ENCODE data around the gene MAML3. TPM values are rescaled to one million over a fixed set of nuclear protein-coding genes. Genes with fewer than 3 reads are reported as not detected.

The MAML3 gene
- total RNA-seq, 5 donors from 2014 or later (not counting 1 experiment from before 2014, with no cell fraction given) = 2.0 to 3.4 (median 2.7) TPM

- no peaks in the 10 kb centered on the region for H3K36me3 Mint-ChIP-seq
- no peak for DNase-seq
- H3K4me3 ChIP-seq (ENCODE audit: control insufficient read depth in 1 of 2, extremely low read depth in 1 of 2, low read length in 1 of 2) = no peak overlapping the region
- no peak for ATAC-seq (replicated peaks in 1 of 4)
- ChIA-PET CTCF (no interaction called here), POLR2A (interaction anchor here in 1 of 2 donors (0.5 kb wide), 1 partner anchor 138 kb away, joined by 3 read pairs; no protein-coding TSS in a partner anchor)
- WGBS (ENCODE audit: insufficient coverage) = 40% methylated on average over 1 of the region's 8 CpGs
- H3K36me3 ChIP-seq (ENCODE audit: control insufficient read depth in 2 of 2, extremely low read depth in 1 of 2, insufficient read depth in 1 of 2, low read length in 1 of 2) = no peaks in the 10 kb centered on the region
- H3K27ac ChIP-seq (ENCODE audit: low read length) = no peak overlapping the region
- H3K4me1 Mint-ChIP-seq = peaks cover 0 to 1% (median 0%) of the 10 kb centered on the region in 3 donors
- H3K4me1 ChIP-seq (ENCODE audit: control insufficient read depth in 1 of 2, extremely low read depth in 1 of 2, insufficient read depth in 2 of 2, low read length in 2 of 2) = peaks cover 0 to 2% of the 10 kb centered on the region in 2 experiments
- H3K9me3 Mint-ChIP-seq = no peaks in the 10 kb centered on the region
- H3K4me3 Mint-ChIP-seq = no peak overlapping the region
- no peaks in the 10 kb centered on the region for H3K27me3 ChIP-seq (replicated peaks in 1 of 2; ENCODE audit: control insufficient read depth in 2 of 2, extremely low read depth in 1 of 2, insufficient read depth in 2 of 2, low read length in 1 of 2)
- H3K27ac Mint-ChIP-seq = no peak overlapping the region
- no peaks in the 10 kb centered on the region for H3K27me3 Mint-ChIP-seq
- H3K9me3 ChIP-seq = no peaks in the 10 kb centered on the region
Measured at GRCh38 chr4:139795527-139796314, 358.3 kb downstream of the MAML3 start.

- DNase-seq = no peak
- H3K4me1 Mint-ChIP-seq = peaks cover 0 to 1% (median 0%) of the 10 kb centered on the region in 3 donors
- H3K4me1 ChIP-seq (ENCODE audit: control insufficient read depth in 1 of 2, extremely low read depth in 1 of 2, insufficient read depth in 2 of 2, low read length in 2 of 2) = peaks cover 0 to 2% of the 10 kb centered on the region in 2 experiments
- no peak for ATAC-seq (replicated peaks in 1 of 4)
- no peaks in the 10 kb centered on the region for H3K36me3 Mint-ChIP-seq
- ChIA-PET POLR2A (no interaction called here), CTCF (no interaction called here)
- no peaks in the 10 kb centered on the region for H3K36me3 ChIP-seq (ENCODE audit: control insufficient read depth in 2 of 2, extremely low read depth in 1 of 2, insufficient read depth in 1 of 2, low read length in 1 of 2)
- no peak overlapping the region for H3K27ac ChIP-seq (ENCODE audit: low read length)
- no peaks in the 10 kb centered on the region for H3K9me3 ChIP-seq
- H3K27me3 Mint-ChIP-seq = peaks cover 0 to 7% of the 10 kb centered on the region in 2 donors
- peaks cover 0 to under 1% of the 10 kb centered on the region in 2 experiments for H3K27me3 ChIP-seq (replicated peaks in 1 of 2; ENCODE audit: control insufficient read depth in 2 of 2, extremely low read depth in 1 of 2, insufficient read depth in 2 of 2, low read length in 1 of 2)
- H3K9me3 Mint-ChIP-seq = no peaks in the 10 kb centered on the region
- H3K27ac Mint-ChIP-seq = no peak overlapping the region
- no peak overlapping the region for H3K4me3 Mint-ChIP-seq
- 84% methylated on average over 2 of the region's 3 CpGs for WGBS (ENCODE audit: insufficient coverage)
- H3K4me3 ChIP-seq (ENCODE audit: control insufficient read depth in 1 of 2, extremely low read depth in 1 of 2, low read length in 1 of 2) = no peak overlapping the region
Measured at GRCh38 chr4:139794158-139794954, 359.6 kb downstream of the MAML3 start.

GRCh38 chr4:139791681-139792080, 362.3 kb downstream of the MAML3 start:
- H3K9me3 Mint-ChIP-seq = no peaks in the 10 kb centered on the region
- POLR2A ChIA-PET = no interaction called here

GRCh38 chr4:139790291-139790690, 363.7 kb downstream of the MAML3 start:
- Mint-ChIP-seq H3K4me1 (no peaks in the 10 kb centered on the region), H3K27me3 (peaks cover 0 to 10% of the 10 kb centered on the region in 2 donors), H3K27ac (no peak overlapping the region), H3K4me3 (no peak overlapping the region), H3K9me3 (no peaks in the 10 kb centered on the region), H3K36me3 (no peaks in the 10 kb centered on the region)
- no CpG with 5 or more reads among the region's 4 CpGs for WGBS (ENCODE audit: insufficient coverage)
- ChIA-PET CTCF (no interaction called here), POLR2A (no interaction called here)
- H3K27me3 ChIP-seq (replicated peaks in 1 of 2; ENCODE audit: control insufficient read depth in 2 of 2, extremely low read depth in 1 of 2, insufficient read depth in 2 of 2, low read length in 1 of 2) = peaks cover 0 to 2% of the 10 kb centered on the region in 2 experiments
- no peaks in the 10 kb centered on the region for H3K9me3 ChIP-seq
- H3K4me3 ChIP-seq (ENCODE audit: control insufficient read depth in 1 of 2, extremely low read depth in 1 of 2, low read length in 1 of 2) = no peak overlapping the region
- ATAC-seq (replicated peaks in 1 of 4) (no peak), DNase-seq (no peak)
- peaks cover 0 to 2% of the 10 kb centered on the region in 2 experiments for H3K4me1 ChIP-seq (ENCODE audit: control insufficient read depth in 1 of 2, extremely low read depth in 1 of 2, insufficient read depth in 2 of 2, low read length in 2 of 2)
- no peaks in the 10 kb centered on the region for H3K36me3 ChIP-seq (ENCODE audit: control insufficient read depth in 2 of 2, extremely low read depth in 1 of 2, insufficient read depth in 1 of 2, low read length in 1 of 2)
- no peak overlapping the region for H3K27ac ChIP-seq (ENCODE audit: low read length)

More at GRCh38 chr4:139791681-139792080, 362.3 kb downstream of the MAML3 start:
- no peak overlapping the region for H3K27ac ChIP-seq (ENCODE audit: low read length)
- DNase-seq (no peak), ATAC-seq (replicated peaks in 1 of 4) (no peak)
- H3K27me3 ChIP-seq (replicated peaks in 1 of 2; ENCODE audit: control insufficient read depth in 2 of 2, extremely low read depth in 1 of 2, insufficient read depth in 2 of 2, low read length in 1 of 2) = peaks cover 0 to 2% of the 10 kb centered on the region in 2 experiments
- no peaks in the 10 kb centered on the region for H3K36me3 ChIP-seq (ENCODE audit: control insufficient read depth in 2 of 2, extremely low read depth in 1 of 2, insufficient read depth in 1 of 2, low read length in 1 of 2)
- no peaks in the 10 kb centered on the region for H3K9me3 ChIP-seq
- Mint-ChIP-seq H3K27me3 (peaks cover 0 to 9% of the 10 kb centered on the region in 2 donors), H3K4me1 (no peaks in the 10 kb centered on the region), H3K36me3 (no peaks in the 10 kb centered on the region), H3K27ac (no peak overlapping the region), H3K4me3 (no peak overlapping the region)
- H3K4me3 ChIP-seq (ENCODE audit: control insufficient read depth in 1 of 2, extremely low read depth in 1 of 2, low read length in 1 of 2) = no peak overlapping the region
- CTCF ChIA-PET = interaction anchor here in 1 of 2 donors (0.6 kb wide), 1 partner anchor 20 kb away, joined by 4 read pairs; no protein-coding TSS in a partner anchor
- no CpG with 5 or more reads among the region's 2 CpGs for WGBS (ENCODE audit: insufficient coverage)
- peaks cover 0 to 2% of the 10 kb centered on the region in 2 experiments for H3K4me1 ChIP-seq (ENCODE audit: control insufficient read depth in 1 of 2, extremely low read depth in 1 of 2, insufficient read depth in 2 of 2, low read length in 2 of 2)

GRCh38 chr4:139789096-139789654, 364.8 kb downstream of the MAML3 start:
- H3K4me1 Mint-ChIP-seq = no peaks in the 10 kb centered on the region
- Histone ChIP-seq H3K27ac (ENCODE audit: low read length) (no peak overlapping the region), H3K4me1 (ENCODE audit: control insufficient read depth in 1 of 2, extremely low read depth in 1 of 2, insufficient read depth in 2 of 2, low read length in 2 of 2) (peaks cover 0 to 2% of the 10 kb centered on the region in 2 experiments), H3K9me3 (no peaks in the 10 kb centered on the region), H3K27me3 (replicated peaks in 1 of 2; ENCODE audit: control insufficient read depth in 2 of 2, extremely low read depth in 1 of 2, insufficient read depth in 2 of 2, low read length in 1 of 2) (peaks cover 0 to 2% of the 10 kb centered on the region in 2 experiments), H3K36me3 (ENCODE audit: control insufficient read depth in 2 of 2, extremely low read depth in 1 of 2, insufficient read depth in 1 of 2, low read length in 1 of 2) (no peaks in the 10 kb centered on the region), H3K4me3 (ENCODE audit: control insufficient read depth in 1 of 2, extremely low read depth in 1 of 2, low read length in 1 of 2) (no peak overlapping the region)
- no peak overlapping the region for H3K27ac Mint-ChIP-seq
- no peaks in the 10 kb centered on the region for H3K36me3 Mint-ChIP-seq
- WGBS (ENCODE audit: insufficient coverage) = 93% methylated on average over 5 of the region's 6 CpGs
- no peaks in the 10 kb centered on the region for H3K9me3 Mint-ChIP-seq
- ChIA-PET POLR2A (interaction anchor here in 1 of 2 donors (0.6 kb wide), 1 partner anchor 99 kb away, joined by 4 read pairs; no protein-coding TSS in a partner anchor), CTCF (no interaction called here)
- H3K4me3 Mint-ChIP-seq = no peak overlapping the region
- DNase-seq (no peak), ATAC-seq (replicated peaks in 1 of 4) (no peak)
- H3K27me3 Mint-ChIP-seq = peaks cover 0 to 11% of the 10 kb centered on the region in 2 donors

Data from T-cell (primary cell).